ENCODE data around the gene EIF5. TPM values are rescaled to one million over a fixed set of nuclear protein-coding genes. Genes with fewer than 3 reads are reported as not detected.

The EIF5 gene
- total RNA-seq, 1 experiment from 2014 or later = 238 TPM

DNA sequence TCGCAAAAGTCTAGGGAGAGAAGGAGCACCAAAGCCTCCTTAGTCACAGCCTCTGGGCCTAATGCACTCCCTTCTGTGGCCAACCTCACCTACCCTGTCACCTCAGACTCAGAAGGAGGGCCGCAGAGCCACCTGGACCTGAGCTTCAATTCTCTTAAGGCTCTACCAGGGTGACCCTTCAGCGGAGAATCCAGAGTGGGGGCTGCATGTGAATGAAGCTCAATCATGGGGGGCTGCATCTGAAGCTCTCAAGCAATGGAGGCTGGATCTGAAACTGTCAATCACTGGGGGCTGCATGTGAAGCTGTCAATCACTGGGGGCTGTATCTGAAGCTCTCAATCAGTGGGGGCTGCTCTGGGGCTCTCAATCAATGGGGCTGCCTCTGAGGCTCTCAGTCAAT, 43.1 kb upstream of the EIF5 start:
- DNase-seq (ENCODE audit: low read depth, low spot score) (no peak), ATAC-seq (no peak)
- Histone ChIP-seq H4K20me1 (ENCODE audit: insufficient read depth) (no peaks in the 10 kb centered on the region), H3K9me2 (ENCODE audit: insufficient read depth) (no peaks in the 10 kb centered on the region), H3K4me1 (ENCODE audit: control insufficient read depth in 1 of 2, insufficient read depth in 2 of 2, low read length in 2 of 2) (peaks cover 0 to 3% of the 10 kb centered on the region in 2 experiments; a peak in 2 of 4 replicates), H3K9ac (ENCODE audit: low read length) (no peak overlapping the region), H3K9me3 (ENCODE audit: control insufficient read depth in 1 of 2, insufficient read depth in 1 of 2, low read depth in 1 of 2, low read length in 2 of 2) (no peaks in the 10 kb centered on the region), H3K4me3 (replicated peaks in 1 of 2; ENCODE audit: low read depth in 1 of 2, low read length in 2 of 2) (no peak overlapping the region), H3K27me3 (ENCODE audit: insufficient read depth, low read length) (no peaks in the 10 kb centered on the region), H3K4me2 (ENCODE audit: low read length) (no peak overlapping the region), H3K27ac (ENCODE audit: low read depth, low read length) (no peak overlapping the region), H3K36me3 (ENCODE audit: control insufficient read depth in 1 of 2, insufficient read depth in 2 of 2, low read length in 2 of 2) (no peaks in the 10 kb centered on the region), H2AFZ (ENCODE audit: low read depth, low read length, poor library complexity, severe bottlenecking) (no peak overlapping the region), H3K79me2 (ENCODE audit: insufficient read depth, low read length) (no peaks in the 10 kb centered on the region)
- ChIA-PET CTCF (interaction anchor here (1.3 to 2.4 kb wide), 2 partner anchors 9 to 186 kb away, joined by 4 to 9 read pairs; no protein-coding TSS in a partner anchor), RAD21 (ENCODE audit: low non-redundant PET in 1 of 2, low total read pairs in 2 of 2, uncharacterized antibody in 2 of 2, unreplicated experiment in 2 of 2) (interaction anchor here in 1 of 2 experiments (2.2 kb wide), 1 partner anchor 186 kb away, joined by 10 read pairs; no protein-coding TSS in a partner anchor), POLR2A (no interaction called here)
- no TSS peak for BruUV-seq (replicated peaks)
- intact Hi-C loops (cut with micrococcal nuclease) = no loop called here
- TF ChIP-seq ZNF274 (IDR thresholded peaks at IDR 0.05; ENCODE audit: low read depth, low read length) (no peak), YY1 (IDR thresholded peaks at IDR 0.05; ENCODE audit: extremely low read depth, insufficient replicate concordance, low read depth, low read length) (no peak), SP1 (IDR thresholded peaks at IDR 0.05; ENCODE audit: low read depth) (no peak), ELF1 (IDR thresholded peaks at IDR 0.05; ENCODE audit: borderline replicate concordance, low read depth) (no peak), TCF7L2 (IDR thresholded peaks at IDR 0.05; ENCODE audit: borderline replicate concordance, extremely low read depth, insufficient read depth, insufficient read length) (no peak), REST (IDR thresholded peaks at IDR 0.05; ENCODE audit: low read depth) (no peak), SRF (IDR thresholded peaks at IDR 0.05; ENCODE audit: low read depth) (no peak), SIN3A (IDR thresholded peaks at IDR 0.05; ENCODE audit: low read depth) (no peak), JUND (IDR thresholded peaks at IDR 0.05) (no peak), POLR2AphosphoS5 (IDR thresholded peaks at IDR 0.05; ENCODE audit: low read depth, low read length) (no peak)
- TF ChIP-seq, protein P1, sequence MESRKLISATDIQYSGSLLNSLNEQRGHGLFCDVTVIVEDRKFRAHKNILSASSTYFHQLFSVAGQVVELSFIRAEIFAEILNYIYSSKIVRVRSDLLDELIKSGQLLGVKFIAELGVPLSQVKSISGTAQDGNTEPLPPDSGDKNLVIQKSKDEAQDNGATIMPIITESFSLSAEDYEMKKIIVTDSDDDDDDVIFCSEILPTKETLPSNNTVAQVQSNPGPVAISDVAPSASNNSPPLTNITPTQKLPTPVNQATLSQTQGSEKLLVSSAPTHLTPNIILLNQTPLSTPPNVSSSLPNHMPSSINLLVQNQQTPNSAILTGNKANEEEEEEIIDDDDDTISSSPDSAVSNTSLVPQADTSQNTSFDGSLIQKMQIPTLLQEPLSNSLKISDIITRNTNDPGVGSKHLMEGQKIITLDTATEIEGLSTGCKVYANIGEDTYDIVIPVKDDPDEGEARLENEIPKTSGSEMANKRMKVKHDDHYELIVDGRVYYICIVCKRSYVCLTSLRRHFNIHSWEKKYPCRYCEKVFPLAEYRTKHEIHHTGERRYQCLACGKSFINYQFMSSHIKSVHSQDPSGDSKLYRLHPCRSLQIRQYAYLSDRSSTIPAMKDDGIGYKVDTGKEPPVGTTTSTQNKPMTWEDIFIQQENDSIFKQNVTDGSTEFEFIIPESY (IDR thresholded peaks at IDR 0.05; ENCODE audit: extremely low read depth, insufficient replicate concordance, low read length) = no peak
- TF ChIP-seq, protein P2, sequence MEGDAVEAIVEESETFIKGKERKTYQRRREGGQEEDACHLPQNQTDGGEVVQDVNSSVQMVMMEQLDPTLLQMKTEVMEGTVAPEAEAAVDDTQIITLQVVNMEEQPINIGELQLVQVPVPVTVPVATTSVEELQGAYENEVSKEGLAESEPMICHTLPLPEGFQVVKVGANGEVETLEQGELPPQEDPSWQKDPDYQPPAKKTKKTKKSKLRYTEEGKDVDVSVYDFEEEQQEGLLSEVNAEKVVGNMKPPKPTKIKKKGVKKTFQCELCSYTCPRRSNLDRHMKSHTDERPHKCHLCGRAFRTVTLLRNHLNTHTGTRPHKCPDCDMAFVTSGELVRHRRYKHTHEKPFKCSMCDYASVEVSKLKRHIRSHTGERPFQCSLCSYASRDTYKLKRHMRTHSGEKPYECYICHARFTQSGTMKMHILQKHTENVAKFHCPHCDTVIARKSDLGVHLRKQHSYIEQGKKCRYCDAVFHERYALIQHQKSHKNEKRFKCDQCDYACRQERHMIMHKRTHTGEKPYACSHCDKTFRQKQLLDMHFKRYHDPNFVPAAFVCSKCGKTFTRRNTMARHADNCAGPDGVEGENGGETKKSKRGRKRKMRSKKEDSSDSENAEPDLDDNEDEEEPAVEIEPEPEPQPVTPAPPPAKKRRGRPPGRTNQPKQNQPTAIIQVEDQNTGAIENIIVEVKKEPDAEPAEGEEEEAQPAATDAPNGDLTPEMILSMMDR (IDR thresholded peaks at IDR 0.05 in 2 of 3, conservative IDR thresholded peaks at IDR 0.05 in 1 of 3; ENCODE audit: borderline replicate concordance in 1 of 3, insufficient read depth in 1 of 3, low read depth in 2 of 3, low read length in 2 of 3) = no peak

Measured in HCT116 (cell line).